ENCODE results near the gene OAT.

DNA sequence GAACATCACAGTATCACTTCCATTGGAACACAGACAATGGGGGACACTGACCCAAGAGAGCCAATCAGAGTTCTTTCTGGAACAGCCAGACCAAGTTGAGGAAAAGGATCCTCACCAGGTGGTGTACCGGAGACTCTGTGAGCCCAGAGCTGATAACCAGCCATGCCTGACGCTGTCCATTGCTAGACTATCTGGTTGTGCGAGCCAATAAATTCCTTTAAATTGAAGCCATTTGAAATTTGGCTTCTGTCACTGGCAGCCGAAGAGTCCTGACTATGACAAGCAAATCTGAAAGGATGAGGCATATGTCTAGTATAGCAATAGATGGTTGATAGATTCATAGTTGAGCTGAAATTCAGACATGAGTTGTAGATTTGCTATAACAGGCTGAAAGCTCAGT lies 39.8 kb upstream of the OAT start:
- TF ChIP-seq EZH2 (IDR thresholded peaks at IDR 0.05; ENCODE audit: insufficient read depth, poor library complexity, severe bottlenecking) = no peak
- no peak for TF ChIP-seq EZH2phosphoT487 (IDR thresholded peaks at IDR 0.05; ENCODE audit: insufficient read depth, low read depth)

All from GM23248 (cell line).